SK-N-SH (cell line): Measurements from ENCODE around the gene RBAK. TPM values are rescaled to one million over a fixed set of nuclear protein-coding genes. Genes with fewer than 3 reads are reported as not detected.
"Not testable (repeated sequence)": the region's sequence is repeated elsewhere in the genome, so short reads cannot be mapped to it uniquely, and the experiment has no call there.

Experiments used
- CTCF ChIA-PET: fragments of 300-600, 350-600 bp; formaldehyde crosslinking; extraction: SDS; loops from one replicate; lab custom pipeline; 2021; lab: Yijun Ruan, JAX
- POLR2A ChIA-PET: fragments of 350-600 bp; sonication (Branson Sonifier 250); formaldehyde crosslinking; extraction: SDS; loops from one replicate; lab custom pipeline; 2020; ENCODE audit warnings: antibody characterized with exemption, inconsistent platforms; lab: Yijun Ruan, JAX
- DNase-seq: peaks from one replicate; pipeline ENCODE4 v3.0.0; 2012
- H2AFZ ChIP-seq: fragments of 200-600 bp; sonication (generic); 2 replicates; pipeline ENCODE4 v1.8.1; 2016; ENCODE audit warnings: antibody characterized with exemption, mild to moderate bottlenecking, low read depth
- H3F3A ChIP-seq: fragments of 200-600 bp; sonication (generic); replicated peaks from 2 replicates; pipeline ENCODE3; 2016; ENCODE audit warnings: antibody characterized with exemption, mild to moderate bottlenecking; ENCODE audit not compliant: insufficient read depth
- H3K27ac ChIP-seq, 2 experiments: fragments of 200-500 bp in 1 of 2; fragments of 200-600 bp in 1 of 2; sonication (Bioruptor generic) in 1 of 2; sonication (generic), shearing (Covaris generic) in 1 of 2; 2 replicates each; pipeline versions ENCODE4 v1.5.1 to v1.6.1; 2014 to 2016; ENCODE audit warnings: low read depth in 2 of 2, inconsistent platforms in 1 of 2, low read length in 1 of 2, mild to moderate bottlenecking in 1 of 2, mixed read lengths in 1 of 2
- H3K27me3 ChIP-seq: fragments of 200-600 bp; sonication (generic), shearing (Covaris generic); 2 replicates; pipeline ENCODE4 v1.6.1; 2016; ENCODE audit warnings: mixed run types; ENCODE audit not compliant: insufficient read depth
- H3K36me3 ChIP-seq, 2 experiments: fragments of 200-500 bp in 1 of 2; fragments of 200-600 bp in 1 of 2; sonication (Bioruptor generic) in 1 of 2; sonication (generic) in 1 of 2; replicated peaks in 1 of 2; 2 replicates each; pipeline versions ENCODE3 to v1.5.1; 2014 to 2016; ENCODE audit warnings: low read length in 1 of 2, mild to moderate bottlenecking in 1 of 2; ENCODE audit not compliant: insufficient read depth in 2 of 2, control insufficient read depth in 1 of 2
- H3K4me1 ChIP-seq, 2 experiments: fragments of 200-500 bp in 1 of 2; fragments of 200-600 bp in 1 of 2; sonication (Bioruptor generic) in 1 of 2; sonication (generic), shearing (Covaris generic) in 1 of 2; 2 replicates each; pipeline versions ENCODE4 v1.5.1 to v1.6.1; 2014 to 2016; ENCODE audit warnings: low read depth in 1 of 2, low read length in 1 of 2, mixed run types in 1 of 2; ENCODE audit not compliant: insufficient read depth in 2 of 2, control insufficient read depth in 1 of 2
- H3K4me2 ChIP-seq: fragments of 200-600 bp; sonication (generic), shearing (Covaris generic); 2 replicates; pipeline ENCODE4 v1.6.1; 2017; ENCODE audit warnings: mixed run types
- H3K4me3 ChIP-seq, 2 experiments: fragments of 200-500 bp in 1 of 2; fragments of 200-600 bp in 1 of 2; sonication (Bioruptor generic) in 1 of 2; sonication (generic), shearing (Covaris generic) in 1 of 2; 2 replicates each; pipeline versions ENCODE4 v1.5.1 to v1.8.1; 2014 to 2016; ENCODE audit warnings: low read depth in 2 of 2, inconsistent platforms in 1 of 2, low read length in 1 of 2, mild to moderate bottlenecking in 1 of 2, mixed read lengths in 1 of 2, moderate library complexity in 1 of 2
- H3K79me2 ChIP-seq: fragments of 200-600 bp; sonication (generic); 2 replicates; pipeline ENCODE4 v1.8.1; 2017; ENCODE audit warnings: mild to moderate bottlenecking; ENCODE audit not compliant: insufficient read depth
- H3K9ac ChIP-seq: fragments of 200-600 bp; sonication (generic); 2 replicates; pipeline ENCODE4 v1.6.1; 2017; ENCODE audit warnings: mixed run types
- H3K9me2 ChIP-seq: fragments of 200-600 bp; sonication (generic); 2 replicates; pipeline ENCODE4 v1.6.1; 2017; ENCODE audit warnings: mixed run types
- H3K9me3 ChIP-seq: fragments of 200-600 bp; sonication (generic); 2 replicates; pipeline ENCODE4 v1.6.1; 2017; ENCODE audit warnings: mixed run types, mild to moderate bottlenecking, moderate library complexity
- H4K20me1 ChIP-seq: fragments of 200-600 bp; sonication (generic); 2 replicates; pipeline ENCODE4 v1.6.1; 2017; ENCODE audit warnings: mild to moderate bottlenecking, mixed run types; ENCODE audit not compliant: insufficient read depth
- CHD2 ChIP-seq: fragments of 150-350 bp; IDR thresholded peaks from 2 replicates; pipeline ENCODE4 v1.6.1; 2018; ENCODE audit warnings: low read length; ENCODE audit not compliant: partially characterized antibody
- ELF1 ChIP-seq: IDR thresholded peaks from 2 replicates; pipeline ENCODE4 v1.4.0; 2012
- GABPA ChIP-seq: IDR thresholded peaks from 2 replicates; pipeline ENCODE4 v1.4.0; 2012; ENCODE audit warnings: low read depth, mild to moderate bottlenecking
- GATA2 ChIP-seq: sonication (generic); formaldehyde crosslinking; IDR thresholded peaks from 2 replicates; pipeline ENCODE4 v1.5.0; 2020; ENCODE audit warnings: mild to moderate bottlenecking, missing genetic modification reagents
- JUND ChIP-seq: IDR thresholded peaks from 2 replicates; pipeline ENCODE4 v1.4.0; 2012
- MEF2A ChIP-seq: IDR thresholded peaks from 2 replicates; pipeline ENCODE4 v1.4.0; 2012; ENCODE audit warnings: low read depth, borderline replicate concordance
- NFIC ChIP-seq: IDR thresholded peaks from 2 replicates; pipeline ENCODE4 v1.4.0; 2012; ENCODE audit warnings: borderline replicate concordance
- NRF1 ChIP-seq: IDR thresholded peaks from 2 replicates; pipeline ENCODE4 v1.6.1; 2012; ENCODE audit warnings: low read depth, mild to moderate bottlenecking, low read length
- POLR2AphosphoS5 ChIP-seq: IDR thresholded peaks from 2 replicates; pipeline ENCODE4 v1.6.1; 2012; ENCODE audit warnings: low read depth, low read length
- SIN3A ChIP-seq: IDR thresholded peaks from 2 replicates; pipeline ENCODE4 v1.6.1; 2012; ENCODE audit warnings: low read depth, mild to moderate bottlenecking, low read length, moderate library complexity, borderline replicate concordance
- SMC3 ChIP-seq: IDR thresholded peaks from 2 replicates; pipeline ENCODE4 v1.6.1; 2012; ENCODE audit warnings: low read depth, low read length, improper control_type of control experiment
- TEAD4 ChIP-seq: IDR thresholded peaks from 2 replicates; pipeline ENCODE4 v1.4.0; 2012; ENCODE audit warnings: mild to moderate bottlenecking, borderline replicate concordance; ENCODE audit not compliant: insufficient read depth
- YY1 ChIP-seq: IDR thresholded peaks from 2 replicates; pipeline ENCODE4 v1.4.0; 2012; ENCODE audit warnings: low read depth, mild to moderate bottlenecking
- WGBS: methylation state at CpG from one replicate; pipeline ENCODE4 v1.1.6; 2017; ENCODE audit warnings: low lambda C conversion rate; 5-methylcytosine and 5-hydroxymethylcytosine counted together
- polyA plus RNA-seq, 3 experiments: library from polyadenylated mRNA; depleted of rRNA; stranded (reverse); fragments of >200 nt; gene quantifications; 2 replicates each; pipeline ENCODE4 v1.2.3, GENCODE V29; 2012
- TF ChIP-seq, protein P1 (sequence below): IDR thresholded peaks from 2 replicates; pipeline ENCODE4 v1.4.0; 2012; ENCODE audit warnings: low read depth, borderline replicate concordance
- TF ChIP-seq, protein P2 (sequence below): IDR thresholded peaks from 2 replicates; pipeline ENCODE4; 2012
- TF ChIP-seq, protein P3 (sequence below): fragments of 200-600 bp; sonication (generic); IDR thresholded peaks from 2 replicates; pipeline ENCODE4 v1.6.1; 2017; ENCODE audit warnings: antibody characterized with exemption, mild to moderate bottlenecking, moderate library complexity
- TF ChIP-seq, protein P4 (sequence below): fragments of 150-350 bp; IDR thresholded peaks from 2 replicates; pipeline ENCODE4 v1.6.1; 2017; ENCODE audit warnings: antibody characterized with exemption, low read length, low read depth, borderline replicate concordance

Gene RBAK
- polyA plus RNA-seq, 1 of the 3 experiments (the other 2 are of a cell fraction): 2.5 TPM

DNA sequence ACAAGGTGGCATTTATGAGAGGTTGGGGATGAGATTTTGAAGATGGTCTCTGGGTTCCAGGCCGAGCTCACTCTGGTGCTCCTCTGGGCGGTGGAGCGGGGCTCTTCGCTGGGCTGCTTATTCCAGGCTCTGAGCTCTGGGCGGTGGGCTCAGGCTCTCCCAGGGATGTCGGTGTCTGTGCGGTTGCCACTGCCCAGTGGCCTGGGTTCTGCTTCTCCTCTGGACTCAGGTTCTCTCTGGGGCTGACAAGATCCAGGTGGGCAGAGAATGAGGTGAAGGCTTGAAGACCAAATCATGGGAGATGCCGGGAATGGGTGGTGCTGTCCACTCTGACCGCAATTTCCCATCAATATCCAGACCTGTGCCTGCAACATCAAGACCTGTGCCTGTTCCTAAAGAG, 40.6 kb downstream of the RBAK start:
- ChIA-PET POLR2A (interaction anchor here (0.6 to 1.0 kb wide), 2 partner anchors 8 to 204 kb away, joined by 3 read pairs; no protein-coding TSS in a partner anchor), CTCF (interaction anchor here (0.6 to 6.9 kb wide), 35 partner anchors 9 to 365 kb away, joined by 3 to 109 read pairs (median 5); partner anchors contain the start of gene RADIL)
- H4K20me1 ChIP-seq: no peaks in the 10 kb centered on the region

DNA sequence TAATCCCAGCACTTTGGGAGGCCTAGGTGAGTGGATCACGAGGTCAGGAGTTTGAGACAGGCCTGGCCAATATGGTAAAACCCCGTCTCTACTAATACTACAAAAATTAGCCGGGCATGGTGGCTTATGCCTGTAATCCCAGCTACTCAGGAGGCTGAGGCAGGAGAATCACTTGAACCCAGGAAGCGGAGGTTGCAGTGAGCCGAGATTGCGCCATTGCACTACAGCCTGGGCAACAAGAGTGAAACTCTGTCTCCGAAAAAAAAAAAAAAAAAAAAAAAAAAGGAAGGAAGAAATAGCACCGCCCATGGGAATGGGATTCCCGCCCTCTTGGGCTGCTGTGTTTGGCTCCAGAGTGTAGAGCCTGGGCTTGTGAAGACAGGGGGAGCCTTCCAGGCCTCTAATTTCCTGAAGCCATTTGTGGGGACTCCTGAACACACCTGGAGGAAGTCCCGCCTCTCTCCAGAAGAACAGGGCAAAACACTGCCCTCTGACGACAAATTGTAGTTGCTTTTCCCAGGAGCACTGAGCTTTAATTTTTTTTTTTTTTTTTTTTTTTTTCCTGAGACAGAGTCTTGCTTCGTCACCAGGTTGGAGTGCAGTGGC, 42.7 kb downstream of the RBAK start:
- H3K9me2 ChIP-seq, H3F3A ChIP-seq, H4K20me1 ChIP-seq, H3K36me3 ChIP-seq, H3K27ac ChIP-seq, H3K79me2 ChIP-seq, H2AFZ ChIP-seq, H3K4me1 ChIP-seq, H3K4me2 ChIP-seq, DNase-seq, H3K9ac ChIP-seq, H3K4me3 ChIP-seq, H3K9me3 ChIP-seq: not testable (repeated sequence)
- 57% methylated on average over 12 of the region's 12 CpGs for WGBS
- POLR2A ChIA-PET: interaction anchor here (0.7 kb wide), 1 partner anchor 58 kb away, joined by 3 read pairs; no protein-coding TSS in a partner anchor
- CTCF ChIA-PET: interaction anchor here (0.7 to 6.9 kb wide), 7 partner anchors 11 to 313 kb away, joined by 3 to 109 read pairs (median 5); partner anchors contain the start of gene AP5Z1
- H3K27me3 ChIP-seq: peaks cover 25% of the 10 kb centered on the region

More for the DNA sequence above, 40.6 kb downstream of the RBAK start:
- TF ChIP-seq, protein P1, sequence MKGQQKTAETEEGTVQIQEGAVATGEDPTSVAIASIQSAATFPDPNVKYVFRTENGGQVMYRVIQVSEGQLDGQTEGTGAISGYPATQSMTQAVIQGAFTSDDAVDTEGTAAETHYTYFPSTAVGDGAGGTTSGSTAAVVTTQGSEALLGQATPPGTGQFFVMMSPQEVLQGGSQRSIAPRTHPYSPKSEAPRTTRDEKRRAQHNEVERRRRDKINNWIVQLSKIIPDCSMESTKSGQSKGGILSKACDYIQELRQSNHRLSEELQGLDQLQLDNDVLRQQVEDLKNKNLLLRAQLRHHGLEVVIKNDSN: no peak
- TF ChIP-seq ELF1 (no peak), MEF2A (no peak), JUND (no peak), TEAD4 (no peak), GABPA (no peak), NRF1 (no peak), CHD2 (no peak), SIN3A (no peak), YY1 (no peak), NFIC (no peak), SMC3 (no peak), POLR2AphosphoS5 (no peak), GATA2 (CRISPR knock-in tag) (no peak)
- TF ChIP-seq, protein P2, sequence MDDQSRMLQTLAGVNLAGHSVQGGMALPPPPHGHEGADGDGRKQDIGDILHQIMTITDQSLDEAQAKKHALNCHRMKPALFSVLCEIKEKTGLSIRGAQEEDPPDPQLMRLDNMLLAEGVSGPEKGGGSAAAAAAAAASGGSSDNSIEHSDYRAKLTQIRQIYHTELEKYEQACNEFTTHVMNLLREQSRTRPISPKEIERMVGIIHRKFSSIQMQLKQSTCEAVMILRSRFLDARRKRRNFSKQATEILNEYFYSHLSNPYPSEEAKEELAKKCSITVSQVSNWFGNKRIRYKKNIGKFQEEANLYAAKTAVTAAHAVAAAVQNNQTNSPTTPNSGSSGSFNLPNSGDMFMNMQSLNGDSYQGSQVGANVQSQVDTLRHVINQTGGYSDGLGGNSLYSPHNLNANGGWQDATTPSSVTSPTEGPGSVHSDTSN: no peak
- TF ChIP-seq, protein P3, sequence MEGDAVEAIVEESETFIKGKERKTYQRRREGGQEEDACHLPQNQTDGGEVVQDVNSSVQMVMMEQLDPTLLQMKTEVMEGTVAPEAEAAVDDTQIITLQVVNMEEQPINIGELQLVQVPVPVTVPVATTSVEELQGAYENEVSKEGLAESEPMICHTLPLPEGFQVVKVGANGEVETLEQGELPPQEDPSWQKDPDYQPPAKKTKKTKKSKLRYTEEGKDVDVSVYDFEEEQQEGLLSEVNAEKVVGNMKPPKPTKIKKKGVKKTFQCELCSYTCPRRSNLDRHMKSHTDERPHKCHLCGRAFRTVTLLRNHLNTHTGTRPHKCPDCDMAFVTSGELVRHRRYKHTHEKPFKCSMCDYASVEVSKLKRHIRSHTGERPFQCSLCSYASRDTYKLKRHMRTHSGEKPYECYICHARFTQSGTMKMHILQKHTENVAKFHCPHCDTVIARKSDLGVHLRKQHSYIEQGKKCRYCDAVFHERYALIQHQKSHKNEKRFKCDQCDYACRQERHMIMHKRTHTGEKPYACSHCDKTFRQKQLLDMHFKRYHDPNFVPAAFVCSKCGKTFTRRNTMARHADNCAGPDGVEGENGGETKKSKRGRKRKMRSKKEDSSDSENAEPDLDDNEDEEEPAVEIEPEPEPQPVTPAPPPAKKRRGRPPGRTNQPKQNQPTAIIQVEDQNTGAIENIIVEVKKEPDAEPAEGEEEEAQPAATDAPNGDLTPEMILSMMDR: no peak
- TF ChIP-seq, protein P4, sequence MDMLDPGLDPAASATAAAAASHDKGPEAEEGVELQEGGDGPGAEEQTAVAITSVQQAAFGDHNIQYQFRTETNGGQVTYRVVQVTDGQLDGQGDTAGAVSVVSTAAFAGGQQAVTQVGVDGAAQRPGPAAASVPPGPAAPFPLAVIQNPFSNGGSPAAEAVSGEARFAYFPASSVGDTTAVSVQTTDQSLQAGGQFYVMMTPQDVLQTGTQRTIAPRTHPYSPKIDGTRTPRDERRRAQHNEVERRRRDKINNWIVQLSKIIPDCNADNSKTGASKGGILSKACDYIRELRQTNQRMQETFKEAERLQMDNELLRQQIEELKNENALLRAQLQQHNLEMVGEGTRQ: no peak
- Histone ChIP-seq H3K4me2 (no peak overlapping the region), H3F3A (no peaks in the 10 kb centered on the region), H3K79me2 (no peaks in the 10 kb centered on the region), H3K4me1 (peaks cover 0 to 10% of the 10 kb centered on the region in 2 experiments; a peak in 1 of 4 replicates), H3K4me3 (no peak overlapping the region), H2AFZ (no peak overlapping the region), H3K9me2 (no peaks in the 10 kb centered on the region), H3K36me3 (no peaks in the 10 kb centered on the region), H3K27me3 (peaks cover 36% of the 10 kb centered on the region), H3K9ac (no peak overlapping the region), H3K27ac (no peak overlapping the region), H3K9me3 (no peaks in the 10 kb centered on the region)
- WGBS: 58% methylated on average over 9 of the region's 9 CpGs
- no peak for DNase-seq
